WTC11 (cell line): Measurements from ENCODE around the gene LIPH. TPM values are rescaled to one million over a fixed set of nuclear protein-coding genes. Genes with fewer than 3 reads are reported as not detected.

Source experiments
- ATAC-seq: fragments of 200-7000 bp; cut with Tn5 transposase; 2 replicates; pipeline ENCODE4 v1.10.0; 2021; ENCODE audit warnings: mild to moderate bottlenecking, moderate library complexity
- CTCF ChIA-PET: fragments of 300-600 bp; sonication (Branson Sonifier 250); formaldehyde crosslinking; loops from one replicate; lab custom pipeline; 2021; ENCODE audit warnings: antibody characterized with exemption; lab: Charles Lee
- POLR2A ChIA-PET: fragments of 350-600 bp; sonication (Branson Sonifier 250); formaldehyde crosslinking; loops from one replicate; lab custom pipeline; 2021; ENCODE audit warnings: antibody characterized with exemption; lab: Charles Lee
- DNase-seq: peaks from one replicate; pipeline ENCODE4 v3.0.0; 2021; ENCODE audit warnings: low spot score
- H3K27ac Mint-ChIP-seq: 2 replicates; pipeline ENCODE4 v1.8.0; 2021; ENCODE audit warnings: mixed read lengths
- H3K27me3 Mint-ChIP-seq: 2 replicates; pipeline ENCODE4 v1.8.0; 2021; ENCODE audit warnings: low read depth, mild to moderate bottlenecking, moderate library complexity, mixed read lengths
- H3K36me3 Mint-ChIP-seq: 2 replicates; pipeline ENCODE4 v1.8.0; 2021; ENCODE audit warnings: mixed read lengths
- H3K4me1 Mint-ChIP-seq: 2 replicates; pipeline ENCODE4 v1.8.0; 2022; ENCODE audit warnings: mixed read lengths
- H3K4me3 Mint-ChIP-seq: 2 replicates; pipeline ENCODE4 v1.8.0; 2021; ENCODE audit warnings: mild to moderate bottlenecking, moderate library complexity, mixed read lengths
- H3K9me3 Mint-ChIP-seq: 2 replicates; pipeline ENCODE4 v1.8.0; 2021; ENCODE audit warnings: mixed read lengths
- AFF4 ChIP-seq: sonication (generic); formaldehyde crosslinking; IDR thresholded peaks from 2 replicates; pipeline ENCODE4 v1.8.1; 2023; ENCODE audit warnings: mild to moderate bottlenecking, missing genetic modification reagents, borderline replicate concordance
- CREM ChIP-seq: sonication (generic); formaldehyde crosslinking; IDR thresholded peaks from 2 replicates; pipeline ENCODE4 v1.8.1; 2022; ENCODE audit warnings: mild to moderate bottlenecking, missing genetic modification reagents, moderate library complexity
- ESRRA ChIP-seq: sonication (generic); formaldehyde crosslinking; IDR thresholded peaks from 2 replicates; pipeline ENCODE4 v1.8.1; 2022; ENCODE audit warnings: mild to moderate bottlenecking, missing genetic modification reagents, borderline replicate concordance
- FOXP1 ChIP-seq: sonication (generic); formaldehyde crosslinking; IDR thresholded peaks from 2 replicates; pipeline ENCODE4 v1.8.0; 2022; ENCODE audit warnings: missing genetic modification reagents, mild to moderate bottlenecking, moderate library complexity, borderline replicate concordance
- KAT7 ChIP-seq: sonication (generic); formaldehyde crosslinking; IDR thresholded peaks from 2 replicates; pipeline ENCODE4 v1.8.1; 2023; ENCODE audit warnings: missing genetic modification reagents, mild to moderate bottlenecking, borderline replicate concordance
- MXD4 ChIP-seq: fragments of 250-450 bp; sonication (Bioruptor Pico); IDR thresholded peaks from 2 replicates; pipeline ENCODE4 v1.8.0; 2021; ENCODE audit warnings: mild to moderate bottlenecking, moderate library complexity, borderline replicate concordance
- NFE2L1 ChIP-seq: sonication (generic); formaldehyde crosslinking; IDR thresholded peaks from 2 replicates; pipeline ENCODE4 v1.8.1; 2023; ENCODE audit warnings: missing genetic modification reagents
- NFYB ChIP-seq: sonication (generic); formaldehyde crosslinking; conservative IDR thresholded peaks from 2 replicates; pipeline ENCODE4 v1.8.0; 2022; ENCODE audit warnings: low read depth, missing genetic modification reagents
- NR3C1 ChIP-seq: sonication (generic); formaldehyde crosslinking; conservative IDR thresholded peaks from 2 replicates; pipeline ENCODE4 v1.8.1; 2023; ENCODE audit warnings: low read depth, mild to moderate bottlenecking, missing genetic modification reagents
- OVOL2 ChIP-seq: fragments of 250-450 bp; sonication (Bioruptor Pico); IDR thresholded peaks from 2 replicates; pipeline ENCODE4 v1.9.0; 2021; ENCODE audit warnings: mild to moderate bottlenecking, borderline replicate concordance
- TEAD1 ChIP-seq: sonication (generic); formaldehyde crosslinking; IDR thresholded peaks from 2 replicates; pipeline ENCODE4 v1.8.0; 2022; ENCODE audit warnings: mild to moderate bottlenecking, missing genetic modification reagents
- ZBTB21 ChIP-seq: sonication (generic); formaldehyde crosslinking; IDR thresholded peaks from 2 replicates; pipeline ENCODE4 v1.8.1; 2023; ENCODE audit warnings: mild to moderate bottlenecking, missing genetic modification reagents, borderline replicate concordance
- ZNF232 ChIP-seq: sonication (generic); formaldehyde crosslinking; IDR thresholded peaks from 2 replicates; pipeline ENCODE4 v1.8.0; 2022; ENCODE audit warnings: mild to moderate bottlenecking, missing genetic modification reagents
- ZNF281 ChIP-seq: sonication (generic); formaldehyde crosslinking; IDR thresholded peaks from 2 replicates; pipeline ENCODE4 v1.8.0; 2023; ENCODE audit warnings: mild to moderate bottlenecking, missing genetic modification reagents
- ZNF317 ChIP-seq: sonication (generic); formaldehyde crosslinking; IDR thresholded peaks from 2 replicates; pipeline ENCODE4 v1.8.1; 2023; ENCODE audit warnings: low read depth, mild to moderate bottlenecking, moderate library complexity, missing genetic modification reagents, borderline replicate concordance
- total RNA-seq: library from RNA; stranded (reverse); gene quantifications from 3 replicates; pipeline ENCODE4 v1.2.3, GENCODE V29; 2021
- TF ChIP-seq, protein P1 (sequence below): sonication (generic); formaldehyde crosslinking; IDR thresholded peaks from 2 replicates; pipeline ENCODE4 v1.8.0; 2023; ENCODE audit warnings: missing genetic modification reagents
- TF ChIP-seq, protein P2 (sequence below): fragments of 200-600 bp; IDR thresholded peaks from 2 replicates; pipeline ENCODE4 v1.8.0; 2022; ENCODE audit warnings: antibody characterized with exemption

The LIPH gene
- total RNA-seq, 1 experiment from 2014 or later: 0.07 TPM

- TF ChIP-seq ESRRA (no peak), CREM (no peak), AFF4 (no peak), TEAD1 (CRISPR knock-in tag) (no peak), NR3C1 (no peak)
- TF ChIP-seq, protein P1, sequence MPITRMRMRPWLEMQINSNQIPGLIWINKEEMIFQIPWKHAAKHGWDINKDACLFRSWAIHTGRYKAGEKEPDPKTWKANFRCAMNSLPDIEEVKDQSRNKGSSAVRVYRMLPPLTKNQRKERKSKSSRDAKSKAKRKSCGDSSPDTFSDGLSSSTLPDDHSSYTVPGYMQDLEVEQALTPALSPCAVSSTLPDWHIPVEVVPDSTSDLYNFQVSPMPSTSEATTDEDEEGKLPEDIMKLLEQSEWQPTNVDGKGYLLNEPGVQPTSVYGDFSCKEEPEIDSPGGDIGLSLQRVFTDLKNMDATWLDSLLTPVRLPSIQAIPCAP (CRISPR knock-in tag): no peak
- TF ChIP-seq, all 79 proteins: peak for 0
Observed at GRCh38 chr3:185594073-185594472, 41.7 kb upstream of the LIPH start (continued).

DNA sequence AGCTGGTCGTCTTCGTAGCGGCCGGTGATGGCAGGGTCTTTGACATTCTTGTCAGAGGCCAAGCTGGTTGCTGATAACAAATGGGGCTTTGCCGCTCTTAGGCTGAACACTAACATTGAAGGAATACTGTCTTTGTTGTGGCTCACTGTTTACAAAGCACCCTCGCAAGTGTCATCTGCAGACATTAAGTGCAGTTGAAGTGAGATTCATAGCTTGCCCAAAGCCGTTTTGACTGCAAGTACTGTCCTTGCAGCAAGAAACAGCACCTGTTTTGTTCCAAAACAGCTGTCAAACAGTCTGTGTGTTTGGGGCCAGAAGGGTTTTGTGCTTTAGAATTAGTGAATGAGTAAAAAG, 34.3 kb upstream of the LIPH start:
- Mint-ChIP-seq H3K27ac (peak overlapping the region; percentile 99), H3K4me3 (peak overlapping the region; percentile 89), H3K36me3 (peaks cover 4% of the 10 kb centered on the region; the same call in 1 of the 2 replicates), H3K9me3 (no peaks in the 10 kb centered on the region), H3K4me1 (peaks cover 36% of the 10 kb centered on the region), H3K27me3 (no peaks in the 10 kb centered on the region; the same call in 1 of the 2 replicates)
- POLR2A ChIA-PET: interaction anchor here (0.8 to 1.5 kb wide), 7 partner anchors 9 to 984 kb away, joined by 3 to 7 read pairs (median 4); partner anchors contain the start of gene DNAJB11
- CTCF ChIA-PET: interaction anchor here (0.8 to 2.7 kb wide), 10 partner anchors 11 to 691 kb away, joined by 3 to 21 read pairs (median 5); partner anchors contain the start of gene TMEM41A
- no peak for DNase-seq
- TF ChIP-seq, protein P2, sequence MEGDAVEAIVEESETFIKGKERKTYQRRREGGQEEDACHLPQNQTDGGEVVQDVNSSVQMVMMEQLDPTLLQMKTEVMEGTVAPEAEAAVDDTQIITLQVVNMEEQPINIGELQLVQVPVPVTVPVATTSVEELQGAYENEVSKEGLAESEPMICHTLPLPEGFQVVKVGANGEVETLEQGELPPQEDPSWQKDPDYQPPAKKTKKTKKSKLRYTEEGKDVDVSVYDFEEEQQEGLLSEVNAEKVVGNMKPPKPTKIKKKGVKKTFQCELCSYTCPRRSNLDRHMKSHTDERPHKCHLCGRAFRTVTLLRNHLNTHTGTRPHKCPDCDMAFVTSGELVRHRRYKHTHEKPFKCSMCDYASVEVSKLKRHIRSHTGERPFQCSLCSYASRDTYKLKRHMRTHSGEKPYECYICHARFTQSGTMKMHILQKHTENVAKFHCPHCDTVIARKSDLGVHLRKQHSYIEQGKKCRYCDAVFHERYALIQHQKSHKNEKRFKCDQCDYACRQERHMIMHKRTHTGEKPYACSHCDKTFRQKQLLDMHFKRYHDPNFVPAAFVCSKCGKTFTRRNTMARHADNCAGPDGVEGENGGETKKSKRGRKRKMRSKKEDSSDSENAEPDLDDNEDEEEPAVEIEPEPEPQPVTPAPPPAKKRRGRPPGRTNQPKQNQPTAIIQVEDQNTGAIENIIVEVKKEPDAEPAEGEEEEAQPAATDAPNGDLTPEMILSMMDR: no peak
- TF ChIP-seq ZBTB21 (CRISPR knock-in tag) (no peak), NFYB (CRISPR knock-in tag) (no peak), ZNF232 (CRISPR knock-in tag) (no peak), NFE2L1 (no peak), ZNF317 (no peak), OVOL2 (CRISPR knock-in tag) (no peak), FOXP1 (CRISPR knock-in tag) (no peak), MXD4 (CRISPR knock-in tag) (no peak), KAT7 (CRISPR knock-in tag) (no peak), ZNF281 (no peak)
- no peak for ATAC-seq
